ENCODE results near the gene SHFL. TPM values are rescaled to one million over a fixed set of nuclear protein-coding genes. Genes with fewer than 3 reads are reported as not detected.

The SHFL gene
- total RNA-seq, 1 donor: 18.4 TPM

DNA sequence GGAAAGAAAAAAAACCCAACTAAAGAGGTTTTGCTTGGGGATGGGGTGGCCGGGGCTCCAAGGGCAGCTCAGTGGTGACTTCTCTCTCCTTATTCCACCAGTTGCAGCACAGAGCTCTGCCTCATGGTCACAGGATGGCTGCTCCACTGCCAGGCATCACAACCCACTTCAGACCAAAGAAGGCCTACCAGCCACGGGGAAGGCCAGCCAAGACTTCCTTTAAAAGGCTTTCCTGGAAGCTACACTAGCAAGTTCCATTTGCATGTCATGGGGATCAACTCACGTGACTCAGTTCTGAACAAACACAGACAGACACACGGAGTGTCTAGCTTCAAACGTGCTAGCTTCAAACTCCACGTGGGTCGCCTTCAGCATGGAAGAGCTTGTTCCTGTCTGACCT lies 46.8 kb downstream of the SHFL start:
- H3K4me3 ChIP-seq (ENCODE audit: low read depth, low read length): no peak overlapping the region
- TF ChIP-seq, protein P1, sequence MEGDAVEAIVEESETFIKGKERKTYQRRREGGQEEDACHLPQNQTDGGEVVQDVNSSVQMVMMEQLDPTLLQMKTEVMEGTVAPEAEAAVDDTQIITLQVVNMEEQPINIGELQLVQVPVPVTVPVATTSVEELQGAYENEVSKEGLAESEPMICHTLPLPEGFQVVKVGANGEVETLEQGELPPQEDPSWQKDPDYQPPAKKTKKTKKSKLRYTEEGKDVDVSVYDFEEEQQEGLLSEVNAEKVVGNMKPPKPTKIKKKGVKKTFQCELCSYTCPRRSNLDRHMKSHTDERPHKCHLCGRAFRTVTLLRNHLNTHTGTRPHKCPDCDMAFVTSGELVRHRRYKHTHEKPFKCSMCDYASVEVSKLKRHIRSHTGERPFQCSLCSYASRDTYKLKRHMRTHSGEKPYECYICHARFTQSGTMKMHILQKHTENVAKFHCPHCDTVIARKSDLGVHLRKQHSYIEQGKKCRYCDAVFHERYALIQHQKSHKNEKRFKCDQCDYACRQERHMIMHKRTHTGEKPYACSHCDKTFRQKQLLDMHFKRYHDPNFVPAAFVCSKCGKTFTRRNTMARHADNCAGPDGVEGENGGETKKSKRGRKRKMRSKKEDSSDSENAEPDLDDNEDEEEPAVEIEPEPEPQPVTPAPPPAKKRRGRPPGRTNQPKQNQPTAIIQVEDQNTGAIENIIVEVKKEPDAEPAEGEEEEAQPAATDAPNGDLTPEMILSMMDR (IDR thresholded peaks at IDR 0.05; ENCODE audit: insufficient read depth, low read length): no peak
- no peak for DNase-seq (ENCODE audit: low read depth)

DNA sequence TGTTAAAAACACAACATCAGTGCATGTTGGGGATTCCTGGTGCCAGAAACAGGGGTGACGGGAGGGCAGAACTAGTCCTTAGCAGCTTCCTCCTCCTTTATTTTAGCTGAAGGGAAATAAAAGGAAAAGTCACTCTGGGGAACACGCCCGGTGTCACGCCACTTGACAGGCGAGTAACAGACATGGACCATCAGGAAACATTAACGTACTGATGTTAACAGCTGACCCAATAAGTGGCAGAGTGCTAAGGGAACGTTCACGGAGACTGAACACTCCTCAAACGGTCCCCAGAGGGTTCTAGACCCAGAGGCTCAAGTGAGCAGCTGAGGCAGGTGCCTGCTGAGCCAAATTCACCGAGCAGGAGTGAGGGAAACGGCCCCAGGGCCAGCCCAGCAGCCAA lies 47.5 kb downstream of the SHFL start:
- DNase-seq (ENCODE audit: low read depth): no peak
- TF ChIP-seq, protein P1 (IDR thresholded peaks at IDR 0.05; ENCODE audit: insufficient read depth, low read length): no peak

DNA sequence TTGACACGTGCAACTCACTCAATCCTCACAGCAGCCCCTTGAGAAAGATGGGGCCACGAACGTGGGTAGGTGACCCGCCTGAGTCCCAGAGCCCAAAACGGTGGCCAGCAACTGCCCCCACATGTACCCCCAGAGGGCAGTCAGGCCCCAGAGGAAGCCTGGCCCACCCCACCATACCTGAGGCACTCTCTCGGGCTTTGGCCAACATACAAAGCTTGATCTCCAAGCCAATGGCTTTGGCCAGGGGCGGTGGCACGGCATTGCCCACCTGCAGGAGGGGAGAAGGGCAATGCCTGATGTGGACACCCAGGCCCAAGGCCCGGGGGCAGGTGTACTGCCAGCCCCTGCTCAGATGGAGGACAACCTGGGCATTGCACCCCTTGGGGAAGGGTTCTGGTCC lies 47.9 kb downstream of the SHFL start:
- TF ChIP-seq, protein P1 (IDR thresholded peaks at IDR 0.05; ENCODE audit: insufficient read depth, low read length): no peak
- DNase-seq (ENCODE audit: low read depth): no peak
- no peak overlapping the region for H3K4me3 ChIP-seq (ENCODE audit: low read depth, low read length)

More for the DNA sequence above, 47.5 kb downstream of the SHFL start:
- H3K4me3 ChIP-seq (ENCODE audit: low read depth, low read length): no peak overlapping the region

DNA sequence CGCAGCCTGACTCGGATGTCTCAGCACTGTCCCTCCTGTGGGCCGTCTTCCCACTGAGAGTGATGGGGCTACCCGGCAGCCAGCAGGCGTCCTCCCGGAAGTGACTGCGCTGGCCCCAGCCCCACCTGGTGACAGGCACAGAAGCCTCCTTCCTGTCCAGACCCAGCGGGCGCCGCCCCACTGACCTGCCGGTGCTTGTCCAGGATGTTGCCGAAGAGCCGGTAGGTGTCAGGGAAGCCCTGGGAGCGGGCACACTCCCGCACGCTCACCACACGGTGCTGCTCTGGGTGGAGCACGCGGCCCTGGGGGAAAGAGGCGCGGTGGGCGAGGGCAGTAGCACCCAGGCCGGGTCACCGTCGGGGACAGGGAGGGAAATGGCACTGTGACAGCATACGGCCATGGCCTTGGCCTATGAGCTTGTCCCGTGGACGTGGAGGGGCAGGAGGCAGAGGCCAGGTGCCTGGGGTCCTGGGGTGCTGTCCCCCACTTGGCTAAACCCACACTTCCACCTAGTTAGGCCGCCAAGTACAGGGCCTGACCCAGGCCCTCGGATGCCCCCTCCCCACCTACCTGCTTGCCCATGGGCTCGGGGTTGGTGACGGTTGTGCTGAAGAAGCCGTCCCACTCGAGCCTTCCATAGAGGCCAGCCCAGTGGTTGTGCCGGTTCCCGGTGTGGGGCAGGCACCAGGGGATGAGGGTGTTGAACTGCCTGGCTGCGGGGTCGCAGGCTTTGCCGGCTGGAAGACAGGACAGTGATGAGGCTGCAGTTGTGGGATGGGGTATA lies 49.6 kb downstream of the SHFL start:
- TF ChIP-seq, protein P1 (IDR thresholded peaks at IDR 0.05; ENCODE audit: insufficient read depth, low read length): no peak
- no peak overlapping the region for H3K4me3 ChIP-seq (ENCODE audit: low read depth, low read length)
- no peak for DNase-seq (ENCODE audit: low read depth)

DNA sequence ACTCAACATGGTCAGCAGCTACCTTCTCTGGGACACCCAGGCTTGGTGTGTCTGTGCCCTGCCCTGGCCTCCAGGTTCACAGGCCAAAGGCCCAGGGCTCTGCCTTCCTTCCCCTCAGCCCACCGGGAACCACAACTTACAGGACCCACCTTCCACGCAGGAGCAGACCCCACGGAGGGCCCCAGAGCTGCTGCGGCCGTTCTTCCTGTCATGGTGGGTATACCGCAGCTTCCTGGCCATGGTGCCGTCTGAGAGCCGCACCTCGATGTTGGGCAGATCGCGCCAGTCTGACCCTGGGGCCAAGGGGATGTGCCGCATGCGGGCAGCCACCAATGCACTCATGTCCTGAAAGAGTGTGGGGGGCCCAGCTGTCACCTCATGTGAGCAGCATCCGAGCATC lies 50.8 kb downstream of the SHFL start:
- DNase-seq (ENCODE audit: low read depth): no peak
- H3K4me3 ChIP-seq (ENCODE audit: low read depth, low read length): no peak overlapping the region
- TF ChIP-seq, protein P1 (IDR thresholded peaks at IDR 0.05; ENCODE audit: insufficient read depth, low read length): no peak

DNA sequence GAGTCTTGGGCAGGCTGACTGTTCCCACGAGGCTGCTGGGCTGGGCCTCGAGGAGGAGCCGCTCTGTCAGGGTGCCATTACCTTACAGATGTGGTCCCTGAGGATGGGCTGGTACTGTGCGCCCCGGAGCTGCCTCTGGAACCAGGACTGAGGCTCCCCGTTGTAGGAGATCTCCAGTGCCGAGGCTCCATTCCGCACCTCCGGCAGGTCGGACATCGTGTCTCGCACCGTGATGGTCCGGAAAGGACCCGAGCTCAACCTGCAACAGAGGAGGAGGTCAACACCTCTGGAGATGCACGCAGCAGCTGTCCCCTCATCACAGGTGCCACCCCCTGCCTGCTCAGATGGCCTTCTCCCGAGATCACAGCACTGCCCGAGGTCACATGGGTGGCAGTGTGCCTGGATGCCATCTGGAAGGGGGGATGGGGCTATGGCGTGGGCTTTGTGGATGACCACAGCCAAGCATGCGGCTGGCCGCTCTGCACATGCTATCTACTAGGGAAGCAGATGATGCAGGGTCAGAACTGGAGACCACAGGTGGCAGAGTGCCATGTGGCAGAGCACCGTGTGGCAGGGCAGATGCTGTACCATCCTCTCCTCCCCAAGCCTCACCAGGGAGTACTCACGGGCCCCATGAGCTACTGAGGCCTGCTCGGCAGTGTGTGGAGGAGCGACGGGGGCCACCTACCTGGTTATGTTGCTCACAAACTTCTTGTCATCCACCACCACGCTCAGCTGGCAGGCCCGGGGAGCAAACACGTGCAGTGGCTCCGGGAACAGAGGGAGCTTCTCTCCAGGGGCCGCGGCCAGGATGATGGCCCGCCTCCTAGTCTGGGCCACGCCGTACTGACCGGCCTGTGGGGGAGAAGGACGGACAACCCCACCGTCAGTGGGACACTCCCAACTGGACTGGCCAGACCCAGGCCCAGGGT lies 51.9 kb downstream of the SHFL start:
- TF ChIP-seq, protein P1 (IDR thresholded peaks at IDR 0.05; ENCODE audit: insufficient read depth, low read length): no peak
- H3K4me3 ChIP-seq (ENCODE audit: low read depth, low read length): no peak overlapping the region
- no peak for DNase-seq (ENCODE audit: low read depth)

Measured in fibroblast of the aortic adventitia (primary cell).